GM23248 (cell line): ENCODE results near the gene ILK.

Experiments
- EZH2 ChIP-seq: fragments of 200-600 bp; sonication (generic); IDR thresholded peaks from 2 replicates; pipeline ENCODE4 v1.6.1; 2018; ENCODE audit warnings: antibody characterized with exemption, mild to moderate bottlenecking; ENCODE audit not compliant: insufficient read depth, poor library complexity, severe bottlenecking
- EZH2phosphoT487 ChIP-seq: fragments of 200-600 bp; sonication (generic); IDR thresholded peaks from 2 replicates; pipeline ENCODE4 v1.6.1; 2018; ENCODE audit warnings: antibody characterized with exemption, moderate library complexity, mild to moderate bottlenecking, low read depth; ENCODE audit not compliant: insufficient read depth

DNA sequence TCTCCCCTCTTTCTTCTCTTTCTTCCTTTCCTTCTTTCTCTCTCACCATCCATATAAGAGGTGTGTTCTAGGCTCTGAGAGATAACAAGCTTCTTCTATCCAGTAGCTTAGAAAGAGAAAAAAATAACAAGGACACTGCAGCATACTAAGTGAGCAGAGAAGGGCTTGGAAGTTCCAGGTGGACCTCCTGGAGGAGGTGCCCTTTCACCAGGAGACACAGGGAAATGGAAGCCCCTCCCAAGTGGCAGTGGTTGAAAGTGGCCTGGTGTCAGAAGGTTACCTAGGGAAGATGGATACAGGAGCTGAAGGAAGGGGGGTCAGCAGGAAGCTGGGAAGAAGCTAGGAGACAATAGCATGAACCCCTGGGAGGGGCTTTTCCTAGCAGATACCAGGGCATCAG lies 46.5 kb downstream of the ILK start:
- no peak for TF ChIP-seq EZH2
- no peak for TF ChIP-seq EZH2phosphoT487
